ENCODE measurements around the gene CHMP4B.

CHMP4B gene

DNA sequence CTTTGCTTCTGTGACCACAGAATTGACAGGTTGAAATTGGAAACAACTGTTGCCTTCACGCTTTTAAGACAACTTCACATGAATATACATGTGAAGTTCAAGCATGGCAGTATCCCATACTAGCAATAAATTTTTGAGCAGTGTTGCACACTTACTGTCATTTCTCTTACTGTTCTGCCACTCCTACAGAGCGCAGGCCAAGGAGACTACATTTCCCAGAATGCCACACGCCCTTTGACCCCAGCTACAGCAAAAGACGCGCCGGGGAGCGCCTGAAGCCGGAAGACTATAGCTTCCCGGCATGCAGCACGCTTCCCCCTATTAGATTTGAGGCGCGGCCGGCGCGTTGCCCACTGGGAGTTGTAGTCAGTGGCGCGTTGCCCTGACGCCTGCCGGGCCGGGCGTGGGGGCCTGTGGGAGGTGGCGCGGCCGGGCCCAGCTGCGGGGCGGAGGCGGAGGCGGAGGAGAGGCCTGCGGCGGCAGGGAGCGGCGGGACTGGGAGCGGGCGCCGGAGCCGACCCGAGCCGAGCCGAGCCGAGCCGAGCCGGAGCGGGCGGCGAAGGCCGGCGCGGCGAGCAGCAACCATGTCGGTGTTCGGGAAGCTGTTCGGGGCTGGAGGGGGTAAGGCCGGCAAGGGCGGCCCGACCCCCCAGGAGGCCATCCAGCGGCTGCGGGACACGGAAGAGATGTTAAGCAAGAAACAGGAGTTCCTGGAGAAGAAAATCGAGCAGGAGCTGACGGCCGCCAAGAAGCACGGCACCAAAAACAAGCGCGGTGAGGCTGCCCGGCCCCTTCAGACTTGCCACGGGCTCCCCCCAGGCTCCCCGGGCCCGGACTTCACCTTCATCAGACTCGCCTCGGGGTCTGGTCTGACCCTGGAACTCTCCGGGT, at the start of gene CHMP4B:
Gene CHMP4B (plus strand): TSS at position 464 of the 891 bp plus-strand sequence. CDS start 121 bp downstream, at position 585.
- FAIRE-seq = no peak

- no peak for FAIRE-seq
Observed at GRCh38 chr20:33761698-33762250, 49.4 kb upstream of the CHMP4B start.

DNA sequence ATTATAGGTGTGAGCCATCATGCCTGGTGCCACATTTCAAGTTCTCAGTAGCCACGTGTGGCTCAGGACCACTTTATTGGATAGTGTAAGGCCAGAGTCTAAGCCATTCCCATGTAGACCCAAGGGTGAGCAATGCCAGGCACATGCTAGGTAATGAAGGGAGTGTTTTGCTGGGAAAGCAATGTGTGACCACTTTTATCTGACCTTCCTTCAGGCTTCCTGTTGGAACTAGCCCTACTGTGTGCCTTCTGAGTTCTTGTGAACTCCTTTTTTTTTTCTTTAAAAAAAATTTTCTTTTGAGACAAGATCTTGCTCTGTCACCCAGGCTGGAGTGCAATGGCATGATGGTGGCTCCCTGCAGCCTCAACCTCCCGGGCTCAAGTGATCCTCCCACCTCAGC, 46.0 kb upstream of the CHMP4B start:
- FAIRE-seq = no peak

DNA sequence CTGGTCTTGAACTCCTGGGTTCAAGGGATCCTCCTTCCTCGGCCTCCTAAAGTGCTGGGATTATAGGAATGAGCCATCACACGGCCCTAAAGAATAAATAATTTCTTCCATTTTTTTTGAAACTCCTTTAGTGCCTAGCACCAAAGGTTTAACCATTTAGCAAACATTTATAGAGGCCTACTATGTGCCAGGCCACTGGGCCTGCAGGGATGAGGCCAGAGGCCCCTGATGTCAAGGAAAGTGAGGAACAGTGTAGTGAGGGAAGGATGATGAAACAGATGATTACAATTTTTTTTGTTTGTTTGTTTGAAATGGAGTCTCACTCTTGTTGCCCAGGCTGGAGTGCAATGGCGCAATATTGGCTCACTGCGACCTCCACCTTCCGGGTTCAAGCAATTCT, 45.6 kb upstream of the CHMP4B start:
- FAIRE-seq = no peak

DNA sequence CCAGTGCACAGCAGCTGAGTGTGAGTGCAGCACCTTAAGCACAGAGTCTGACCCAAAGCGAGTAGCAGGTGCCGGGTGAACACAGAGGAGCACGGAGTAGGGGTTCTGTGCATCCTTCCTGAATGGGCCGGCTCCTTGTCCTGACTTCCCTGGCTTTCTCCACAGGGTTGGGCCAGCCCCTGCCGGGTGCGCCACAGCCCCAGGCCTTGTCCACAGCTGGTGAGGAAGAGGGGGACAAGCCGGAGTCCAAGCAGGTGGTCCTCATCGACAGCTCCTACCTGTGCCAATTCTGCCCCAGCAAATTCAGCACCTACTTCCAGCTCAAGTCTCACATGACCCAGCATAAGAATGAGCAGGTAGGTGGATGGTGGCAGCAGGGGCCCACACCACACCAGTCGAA, 44.5 kb upstream of the CHMP4B start:
- FAIRE-seq = no peak

- no peak for FAIRE-seq
Observed at GRCh38 chr20:33767777-33768138, 43.4 kb upstream of the CHMP4B start.

GRCh38 chr20:33769043-33769442, 42.1 kb upstream of the CHMP4B start:
- no peak for FAIRE-seq

- no peak for FAIRE-seq
Observed at GRCh38 chr20:33770005-33770404, 41.1 kb upstream of the CHMP4B start.

DNA sequence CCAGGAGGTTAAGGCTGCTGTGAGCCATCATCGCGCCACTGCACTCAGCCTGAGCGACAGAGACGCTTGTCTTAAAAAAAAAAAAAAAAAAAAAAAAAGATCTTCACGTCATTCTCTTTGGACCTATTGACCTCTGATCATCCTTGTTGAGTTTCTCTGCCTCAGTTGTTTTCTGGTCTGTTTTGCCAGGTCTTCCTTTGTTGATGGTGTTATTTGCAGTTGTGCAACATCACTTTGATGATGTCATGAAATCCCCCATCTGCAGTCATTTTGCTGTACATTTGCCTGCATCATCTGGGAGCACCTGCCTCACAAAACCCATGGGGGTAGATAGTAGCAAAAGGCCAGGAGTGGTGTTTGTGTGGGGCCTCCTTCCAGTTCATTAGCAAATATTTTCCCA, 39.2 kb upstream of the CHMP4B start:
- no peak for FAIRE-seq

DNA sequence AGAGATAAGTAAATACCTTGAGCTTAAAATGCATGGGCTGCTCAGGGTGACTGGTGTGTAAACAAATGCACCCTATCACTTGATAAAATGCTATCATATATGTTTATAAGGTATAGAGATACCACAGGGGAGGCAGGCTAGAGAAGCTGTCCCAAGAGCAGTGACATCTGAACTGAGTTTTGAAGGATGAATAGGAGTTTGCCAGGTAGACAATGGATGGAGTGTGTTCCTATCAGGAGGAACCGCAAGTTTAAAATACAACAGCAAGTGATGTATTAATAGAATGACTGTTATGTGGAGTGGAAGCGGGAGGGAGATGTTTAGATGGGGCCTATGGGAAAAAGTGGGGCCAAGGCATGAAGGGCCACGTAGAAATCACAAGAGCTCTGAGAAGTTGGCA, 38.7 kb upstream of the CHMP4B start:
- no peak for FAIRE-seq

DNA sequence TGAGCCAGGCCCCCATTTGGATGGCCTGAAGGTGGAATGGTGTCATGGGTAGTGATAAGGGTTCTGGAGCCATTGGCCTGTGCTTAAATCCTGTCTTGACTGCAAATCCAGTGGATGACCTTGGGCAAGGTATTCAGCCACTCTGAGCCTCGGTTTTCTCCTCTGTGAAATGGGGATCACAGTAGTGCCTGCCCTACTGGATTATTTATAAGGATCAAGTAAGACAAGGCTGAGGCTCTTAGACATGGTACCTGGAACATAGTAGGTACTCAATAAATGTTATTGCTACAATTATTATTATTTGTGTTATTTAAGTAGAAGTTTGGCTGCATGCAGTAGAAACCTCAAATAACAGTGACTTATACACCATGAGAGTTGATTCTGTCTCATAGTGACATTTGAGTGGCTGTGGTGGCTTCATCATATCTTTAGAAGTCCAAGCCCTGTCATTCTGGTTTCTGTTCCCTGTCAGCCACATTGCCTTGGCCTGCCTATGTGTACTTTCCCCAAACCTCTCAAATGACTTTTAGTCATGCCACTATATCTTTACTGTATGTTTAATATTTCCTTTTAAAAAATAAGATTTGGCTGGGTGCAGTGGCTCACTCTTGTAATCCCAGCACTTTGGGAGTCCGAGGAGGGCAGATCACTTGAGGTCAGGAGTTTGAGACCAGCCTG, 37.6 kb upstream of the CHMP4B start:
- no peak for FAIRE-seq

GRCh38 chr20:33777816-33778215, 33.3 kb upstream of the CHMP4B start:
- no peak for FAIRE-seq

DNA sequence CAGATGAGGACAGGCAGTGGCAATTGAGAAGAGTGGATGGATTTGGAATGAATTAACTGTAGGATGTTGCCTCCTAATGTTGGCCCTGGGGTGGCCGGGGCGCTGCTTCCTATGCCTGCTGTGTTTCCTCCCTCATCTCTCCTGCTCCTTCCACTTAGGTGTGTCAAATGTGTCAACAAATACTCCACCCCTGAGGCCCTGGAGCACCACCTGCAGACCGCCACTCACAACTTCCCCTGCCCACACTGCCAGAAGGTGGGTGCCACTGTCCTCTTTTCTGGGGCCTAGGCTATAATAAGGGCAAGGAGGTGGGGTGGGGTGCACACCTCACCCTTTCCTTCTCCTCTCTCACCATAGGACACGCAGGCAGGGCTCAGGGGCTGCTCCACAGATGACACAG, 30.0 kb upstream of the CHMP4B start:
- FAIRE-seq = no peak

- no peak for FAIRE-seq
Observed at GRCh38 chr20:33781945-33782344, 29.2 kb upstream of the CHMP4B start.

- no peak for FAIRE-seq
Observed at GRCh38 chr20:33783256-33783655, 27.9 kb upstream of the CHMP4B start.

DNA sequence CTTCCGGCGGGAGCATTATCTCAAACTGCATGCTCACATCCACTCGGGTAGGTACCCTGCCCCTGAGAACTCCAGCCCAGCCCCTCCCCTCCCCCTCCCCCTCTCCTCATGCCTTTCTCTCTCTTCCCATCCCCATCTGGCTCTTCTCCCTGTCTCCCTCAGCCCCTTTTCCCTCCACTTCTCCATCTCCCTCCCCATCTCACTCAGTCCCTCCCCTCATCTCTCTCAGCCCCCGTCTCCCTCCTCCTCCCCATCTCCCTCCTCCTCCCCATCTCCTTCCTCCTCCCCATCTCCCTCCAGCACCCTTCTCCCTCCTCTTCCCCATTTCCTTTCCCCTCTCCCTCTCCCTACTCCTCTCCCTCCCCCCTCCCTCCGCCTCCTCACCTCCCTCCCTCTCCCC, 27.3 kb upstream of the CHMP4B start:
- no peak for FAIRE-seq

GRCh38 chr20:33784225-33784624, 26.9 kb upstream of the CHMP4B start:
- no peak for FAIRE-seq

DNA sequence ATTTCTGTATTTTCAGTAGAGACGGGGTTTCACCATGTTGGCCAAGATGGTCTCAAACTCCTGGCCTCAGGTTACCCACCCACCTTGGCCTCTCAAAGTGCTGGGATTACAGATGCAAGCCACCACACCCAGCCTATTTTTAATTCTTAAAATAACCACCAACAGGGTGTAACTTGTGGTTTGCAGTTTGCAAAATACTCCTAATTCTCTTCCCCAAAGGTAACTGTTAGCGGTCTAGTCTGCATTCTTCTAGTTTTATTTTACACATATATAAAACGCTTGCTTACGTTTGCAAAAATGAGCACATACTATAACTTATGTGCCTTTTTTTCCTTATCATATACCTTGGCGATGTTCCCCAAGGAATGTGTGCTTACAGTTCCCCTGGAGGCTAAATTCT, 25.6 kb upstream of the CHMP4B start:
- FAIRE-seq = no peak

GRCh38 chr20:33787253-33787891, 23.8 kb upstream of the CHMP4B start:
- no peak for FAIRE-seq

DNA sequence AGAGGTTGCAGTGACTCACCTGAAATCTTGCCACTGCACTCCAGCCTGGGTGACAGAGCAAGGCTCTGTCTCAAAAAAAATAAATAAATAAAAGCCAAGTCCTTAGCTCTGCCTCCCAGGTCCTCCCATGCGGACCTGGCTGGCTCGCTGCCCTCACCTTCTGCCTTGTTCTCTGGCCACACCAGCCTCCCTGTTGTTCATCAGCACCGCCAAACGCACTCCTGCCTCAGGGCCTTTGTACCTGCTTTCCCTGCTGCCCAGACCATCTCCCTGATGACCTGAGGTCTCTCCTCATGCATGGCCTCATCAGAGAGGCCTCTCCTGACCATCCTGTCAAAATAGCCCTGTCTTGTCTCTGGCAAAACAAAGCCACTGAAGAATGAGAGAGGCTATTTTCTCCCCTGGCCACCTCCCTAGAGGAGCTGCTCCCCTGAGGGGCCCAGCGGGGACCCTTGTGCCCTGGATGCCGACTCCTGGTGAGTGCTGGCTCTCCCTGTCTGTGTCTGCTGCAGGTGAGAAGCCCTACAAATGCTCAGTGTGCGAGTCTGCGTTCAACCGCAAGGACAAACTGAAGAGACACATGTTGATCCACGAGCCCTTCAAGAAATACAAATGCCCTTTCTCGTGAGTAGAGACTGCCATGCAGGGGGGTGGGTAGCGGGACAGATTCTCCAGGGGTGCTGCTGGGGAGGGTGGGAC, 22.6 kb upstream of the CHMP4B start:
- no peak for FAIRE-seq

DNA sequence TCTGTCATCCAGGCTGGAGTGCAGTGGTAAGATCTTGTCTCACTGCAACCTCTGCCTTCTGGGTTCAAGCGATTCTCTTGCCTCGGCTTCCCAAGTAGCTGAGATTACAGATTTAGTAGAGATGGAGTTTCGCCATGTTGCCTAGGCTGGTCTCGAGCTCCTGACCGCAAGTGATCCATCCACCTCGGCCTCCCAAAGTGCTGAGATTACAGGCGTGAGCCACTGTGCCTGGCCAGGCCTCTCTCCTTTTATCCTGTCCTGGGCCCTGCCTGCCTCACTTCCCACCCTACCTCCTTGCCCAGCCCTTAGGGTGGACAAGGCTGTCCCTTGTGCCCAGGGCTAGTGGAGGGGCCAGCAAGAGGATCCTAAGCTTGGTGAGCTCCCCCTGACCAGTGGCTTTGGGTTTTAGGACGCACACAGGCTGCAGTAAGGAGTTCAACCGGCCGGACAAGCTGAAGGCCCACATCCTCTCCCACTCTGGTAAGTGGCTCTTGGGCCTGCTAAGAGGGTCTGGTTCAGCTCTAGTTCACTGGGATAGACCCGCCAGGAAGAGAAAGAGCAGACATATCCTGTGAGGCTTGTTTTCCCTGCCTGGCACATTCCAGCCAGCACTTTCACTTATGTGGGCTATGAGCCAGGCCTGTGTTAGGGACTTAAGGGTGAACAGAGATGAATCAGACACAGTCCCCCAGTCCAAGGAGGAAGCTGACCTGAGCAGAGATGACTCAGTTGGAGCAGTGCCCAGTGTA, 21.9 kb upstream of the CHMP4B start:
- FAIRE-seq = peak; percentile 47

DNA sequence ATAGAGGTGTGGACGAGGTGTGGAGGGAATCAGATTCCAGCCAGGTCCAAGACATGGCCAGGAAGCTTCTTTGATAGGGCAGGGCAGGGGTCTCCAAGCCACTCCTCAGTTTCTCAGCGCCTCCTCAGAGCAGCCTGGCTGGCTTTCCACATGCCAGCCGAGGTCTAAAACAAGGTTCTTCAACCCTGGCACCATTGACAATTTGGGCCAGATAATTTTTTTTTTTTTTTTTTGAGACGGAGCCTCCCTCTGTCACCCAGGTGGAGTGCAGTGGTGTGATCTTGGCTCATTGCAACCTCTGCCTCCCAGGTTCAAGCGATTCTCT, 21.3 kb upstream of the CHMP4B start:
- FAIRE-seq = no peak
